Transverse colon (tissue), 4 donors: Measurements from ENCODE around the gene INPP5K. TPM values are rescaled to one million over a fixed set of nuclear protein-coding genes. Genes with fewer than 3 reads are reported as not detected.

Experiments
- DNase-seq: peaks from one replicate; pipeline ENCODE4 v3.0.0-alpha.2; 2019
- H3K27ac ChIP-seq, 4 donors: fragments of 200-600 bp; sonication (generic); 2 replicates each; pipeline ENCODE4 v1.5.1; 2016 to 2018; ENCODE audit warnings: inconsistent platforms in 4 of 4
- H3K27me3 ChIP-seq: fragments of 200-600 bp; sonication (generic); 2 replicates; pipeline ENCODE4 v1.5.1; 2017; ENCODE audit warnings: inconsistent platforms
- H3K36me3 ChIP-seq, 4 donors: fragments of 200-600 bp; sonication (generic); 2 replicates each; pipeline ENCODE4 v1.5.1; 2017 to 2019; ENCODE audit warnings: inconsistent platforms in 4 of 4
- H3K4me1 ChIP-seq, 4 donors: fragments of 200-600 bp; sonication (generic); 2 replicates each; pipeline ENCODE4 v1.5.1; 2017 to 2020; ENCODE audit warnings: inconsistent platforms in 4 of 4
- H3K4me3 ChIP-seq, 4 donors: fragments of 200-600 bp; sonication (generic); 1 replicate in 1 of 4; 2 replicates in 3 of 4; pipeline versions ENCODE4 v1.5.1 to v1.6.1; 2017 to 2019; ENCODE audit warnings: inconsistent platforms in 4 of 4
- H3K9me3 ChIP-seq, 2 donors: fragments of 200-600 bp; sonication (generic); 2 replicates each; pipeline ENCODE4 v1.5.1; 2017 to 2019; ENCODE audit warnings: inconsistent platforms in 2 of 2
- EP300 ChIP-seq: sonication (generic); formaldehyde crosslinking; IDR thresholded peaks from one replicate; pipeline ENCODE4 v1.6.1; 2017; ENCODE audit warnings: antibody characterized with exemption, low read depth
- POLR2A ChIP-seq: fragments of 450-650 bp; IDR thresholded peaks from one replicate; pipeline ENCODE4 v1.6.1; 2016; ENCODE audit warnings: antibody characterized with exemption, mild to moderate bottlenecking, moderate library complexity
- POLR2AphosphoS5 ChIP-seq, 3 donors: sonication (generic); formaldehyde crosslinking; IDR thresholded peaks; one replicate each; pipeline ENCODE4 v1.6.1; 2016; ENCODE audit warnings: antibody characterized with exemption in 3 of 3
- WGBS, 2 donors: methylation state at CpG; one replicate each; pipeline ENCODE4 v1.1.5; 2018; ENCODE audit warnings: low coverage in 1 of 2; 5-methylcytosine and 5-hydroxymethylcytosine counted together
- in situ Hi-C, 4 donors: fragments of 200-750 bp; cut with MboI; loops; one replicate each; pipeline versions ENCODE4 v1.15.0 to v1.15.1; 2017; ENCODE audit warnings: low sequenced_read_pairs in 3 of 4, low pct_ligation_motif_present in 1 of 4, low pct_unique_long_range_greater_than_20kb in 1 of 4
- intact Hi-C: fragments of 100-400 bp; cut with DNase I; formaldehyde crosslinking; loops from one replicate; pipeline ENCODE4 v1.15.1; 2023; ENCODE audit warnings: low total_unique reads
- total RNA-seq, 4 donors: library from RNA; depleted of rRNA; stranded (reverse); fragments of >200 nt; gene quantifications; one replicate each; pipeline ENCODE4 v1.1.0, GENCODE V29; 2016
- TF ChIP-seq, protein P1 (sequence below), 5 experiments: fragments of 200-600 bp in 3 of 5; fragments of 450-650 bp in 2 of 5; sonication (generic) in 3 of 5; IDR thresholded peaks; 1 replicate in 2 of 5; 2 replicates in 3 of 5; pipeline ENCODE4 v1.5.1; 2016 to 2017; ENCODE audit warnings: antibody characterized with exemption in 5 of 5, inconsistent platforms in 3 of 5, mild to moderate bottlenecking in 2 of 5, moderate library complexity in 1 of 5

The INPP5K gene
- total RNA-seq, 4 donors from 2014 or later, result 10.9 to 114 (median 81.9) TPM

- DNase-seq, result no peak
- Histone ChIP-seq H3K27me3 (no peaks in the 10 kb centered on the region), H3K4me3 (no peak overlapping the region), H3K4me1 (peaks cover 0 to 13% (median 0%) of the 10 kb centered on the region in 4 donors), H3K36me3 (peaks cover 0 to 49% (median 20%) of the 10 kb centered on the region in 4 donors), H3K9me3 (no peaks in the 10 kb centered on the region), H3K27ac (no peak overlapping the region)
- WGBS, 2 donors, result 95% methylated on average over 6 of the region's 16 CpGs; no CpG with 5 or more reads in 1 of the 2 donors
- intact Hi-C loops, result no loop called here
- in situ Hi-C loops, result no loop called here
- no peak for TF ChIP-seq POLR2AphosphoS5 (IDR thresholded peaks at IDR 0.05)
- TF ChIP-seq EP300, result no peak
- no peak for TF ChIP-seq POLR2A
- TF ChIP-seq, protein P1, sequence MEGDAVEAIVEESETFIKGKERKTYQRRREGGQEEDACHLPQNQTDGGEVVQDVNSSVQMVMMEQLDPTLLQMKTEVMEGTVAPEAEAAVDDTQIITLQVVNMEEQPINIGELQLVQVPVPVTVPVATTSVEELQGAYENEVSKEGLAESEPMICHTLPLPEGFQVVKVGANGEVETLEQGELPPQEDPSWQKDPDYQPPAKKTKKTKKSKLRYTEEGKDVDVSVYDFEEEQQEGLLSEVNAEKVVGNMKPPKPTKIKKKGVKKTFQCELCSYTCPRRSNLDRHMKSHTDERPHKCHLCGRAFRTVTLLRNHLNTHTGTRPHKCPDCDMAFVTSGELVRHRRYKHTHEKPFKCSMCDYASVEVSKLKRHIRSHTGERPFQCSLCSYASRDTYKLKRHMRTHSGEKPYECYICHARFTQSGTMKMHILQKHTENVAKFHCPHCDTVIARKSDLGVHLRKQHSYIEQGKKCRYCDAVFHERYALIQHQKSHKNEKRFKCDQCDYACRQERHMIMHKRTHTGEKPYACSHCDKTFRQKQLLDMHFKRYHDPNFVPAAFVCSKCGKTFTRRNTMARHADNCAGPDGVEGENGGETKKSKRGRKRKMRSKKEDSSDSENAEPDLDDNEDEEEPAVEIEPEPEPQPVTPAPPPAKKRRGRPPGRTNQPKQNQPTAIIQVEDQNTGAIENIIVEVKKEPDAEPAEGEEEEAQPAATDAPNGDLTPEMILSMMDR (IDR thresholded peaks at IDR 0.05), result no peak
Measured at GRCh38 chr17:1467258-1467657, 49.2 kb downstream of the INPP5K start.

DNA sequence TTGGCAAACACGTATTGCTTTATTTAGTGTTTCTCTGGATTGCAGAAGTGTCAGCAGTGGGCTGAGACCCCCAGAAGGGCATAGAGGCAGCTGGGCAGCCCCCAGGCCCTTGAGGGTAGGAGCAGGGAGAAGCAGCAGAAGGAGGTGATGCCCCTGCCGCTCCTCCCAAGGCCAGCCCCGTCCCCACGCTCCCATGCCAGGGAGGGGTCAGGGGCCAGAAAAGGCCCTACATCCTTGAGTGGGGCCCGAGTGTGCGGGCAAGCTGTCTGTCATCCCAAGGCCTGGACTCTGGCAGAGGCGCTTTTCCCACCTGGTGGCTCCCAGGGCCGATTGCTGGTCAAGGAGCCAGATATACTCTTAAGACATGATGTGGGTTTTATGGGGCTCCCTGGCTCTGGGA is 52.2 kb downstream of the INPP5K start:
- 92% methylated on average over 8 of the region's 8 CpGs; no CpG with 5 or more reads in 1 of the 2 donors for WGBS, 2 donors
- no peaks in the 10 kb centered on the region for H3K27me3 ChIP-seq
- H3K36me3 ChIP-seq, result peaks cover 0 to 26% (median 10%) of the 10 kb centered on the region in 4 donors
- no peak for DNase-seq
- H3K9me3 ChIP-seq, result no peaks in the 10 kb centered on the region
- peak in 1 of 3 donors; percentile 7 for TF ChIP-seq POLR2AphosphoS5 (IDR thresholded peaks at IDR 0.05)
- TF ChIP-seq POLR2A, result no peak
- TF ChIP-seq, protein P1 (IDR thresholded peaks at IDR 0.05), result no peak
- no peak for TF ChIP-seq EP300
- H3K27ac ChIP-seq, result no peak overlapping the region
- in situ Hi-C loops (no loop called here), intact Hi-C loops (no loop called here)
- H3K4me1 ChIP-seq, result peaks cover 5 to 32% (median 9%) of the 10 kb centered on the region in 4 donors
- H3K4me3 ChIP-seq, result no peak overlapping the region

- Histone ChIP-seq H3K27me3 (no peaks in the 10 kb centered on the region), H3K36me3 (peaks cover 0 to 17% (median 7%) of the 10 kb centered on the region in 4 donors), H3K4me3 (no peak overlapping the region), H3K27ac (peak overlapping the region in 1 of 4 donors; percentile 16), H3K4me1 (peaks cover 5 to 37% (median 9%) of the 10 kb centered on the region in 4 donors), H3K9me3 (no peaks in the 10 kb centered on the region)
- TF ChIP-seq EP300 (no peak), POLR2A (no peak), POLR2AphosphoS5 (IDR thresholded peaks at IDR 0.05) (no peak)
- TF ChIP-seq, protein P1 (IDR thresholded peaks at IDR 0.05), result no peak
- WGBS, 2 donors, result 81 to 100% methylated on average over 5 to 33 of the region's 33 CpGs
- DNase-seq, result no peak
- intact Hi-C loops (no loop called here), in situ Hi-C loops (no loop called here)
Measured at GRCh38 chr17:1462164-1463112, 54.0 kb downstream of the INPP5K start.

- no peak overlapping the region for H3K4me3 ChIP-seq
- no peaks in the 10 kb centered on the region for H3K27me3 ChIP-seq
- peaks cover 7 to 48% (median 12%) of the 10 kb centered on the region in 4 donors for H3K4me1 ChIP-seq
- H3K27ac ChIP-seq, result peak overlapping the region in 2 of 4 donors; percentile 63 to 73
- intact Hi-C loops, result no loop called here
- H3K9me3 ChIP-seq, result no peaks in the 10 kb centered on the region
- in situ Hi-C loops, result no loop called here
- peaks cover 0 to 8% (median 4%) of the 10 kb centered on the region in 4 donors for H3K36me3 ChIP-seq
- TF ChIP-seq POLR2A, result no peak
- TF ChIP-seq POLR2AphosphoS5 (IDR thresholded peaks at IDR 0.05), result no peak
- TF ChIP-seq, protein P1 (IDR thresholded peaks at IDR 0.05), result no peak
- no peak for TF ChIP-seq EP300
- no peak for DNase-seq
- 76 to 87% methylated on average over 9 to 18 of the region's 18 CpGs for WGBS, 2 donors
Measured at GRCh38 chr17:1461198-1461944, 55.0 kb downstream of the INPP5K start.
